Activated B cell treated with CpG ODN at 0.5 μM for 24 hours (primary cell): ENCODE measurements around the gene FAM120B. TPM values are rescaled to one million over a fixed set of nuclear protein-coding genes. Genes with fewer than 3 reads are reported as not detected.
"Not testable (repeated sequence)": the region's sequence is repeated elsewhere in the genome, so short reads cannot be mapped to it uniquely, and the experiment has no call there.

ENCODE experiments used
- ATAC-seq: fragments of 200-7000 bp; cut with Tn5 transposase; one replicate; pipeline ENCODE4 v1.10.0; 2021; ENCODE audit warnings: low read depth, mild to moderate bottlenecking, moderate library complexity
- CTCF ChIA-PET: fragments of 350-600 bp; sonication (Branson Sonifier 250); formaldehyde crosslinking; loops from one replicate; lab custom pipeline; 2021; ENCODE audit warnings: antibody characterized with exemption; lab: Charles Lee
- POLR2A ChIA-PET: fragments of 350-600 bp; sonication (Branson Sonifier 250); formaldehyde crosslinking; loops from one replicate; lab custom pipeline; 2021; ENCODE audit warnings: antibody characterized with exemption; lab: Charles Lee
- DNase-seq: peaks from one replicate; pipeline ENCODE4 v3.0.0; 2022
- H3K27ac Mint-ChIP-seq: one replicate; pipeline ENCODE4 v1.8.0; 2020; ENCODE audit warnings: mixed read lengths
- H3K27me3 Mint-ChIP-seq: one replicate; pipeline ENCODE4 v1.8.0; 2021; ENCODE audit warnings: mixed read lengths
- H3K36me3 Mint-ChIP-seq: one replicate; pipeline ENCODE4 v1.8.0; 2021; ENCODE audit warnings: low read depth, mixed read lengths
- H3K4me1 Mint-ChIP-seq: one replicate; pipeline ENCODE4 v1.8.0; 2021; ENCODE audit warnings: mixed read lengths
- H3K4me3 Mint-ChIP-seq: one replicate; pipeline ENCODE4 v1.8.0; 2020; ENCODE audit warnings: mild to moderate bottlenecking, mixed read lengths
- H3K9me3 Mint-ChIP-seq: one replicate; pipeline ENCODE4 v1.8.0; 2020; ENCODE audit warnings: mixed read lengths
- intact Hi-C: fragments of 100-400 bp; cut with micrococcal nuclease; formaldehyde crosslinking; loops from one replicate; pipeline ENCODE4 v1.15.1; 2024
- total RNA-seq: library from RNA; stranded (reverse); gene quantifications from 2 replicates; pipeline ENCODE4 v1.2.3, GENCODE V29; 2022
- TF ChIP-seq, protein P1 (sequence below): fragments of 200-600 bp; IDR thresholded peaks from one replicate; pipeline ENCODE4 v1.8.0; 2022; ENCODE audit warnings: antibody characterized with exemption, mild to moderate bottlenecking

FAM120B gene
- total RNA-seq, 1 donor from 2014 or later = 35.1 TPM

DNA sequence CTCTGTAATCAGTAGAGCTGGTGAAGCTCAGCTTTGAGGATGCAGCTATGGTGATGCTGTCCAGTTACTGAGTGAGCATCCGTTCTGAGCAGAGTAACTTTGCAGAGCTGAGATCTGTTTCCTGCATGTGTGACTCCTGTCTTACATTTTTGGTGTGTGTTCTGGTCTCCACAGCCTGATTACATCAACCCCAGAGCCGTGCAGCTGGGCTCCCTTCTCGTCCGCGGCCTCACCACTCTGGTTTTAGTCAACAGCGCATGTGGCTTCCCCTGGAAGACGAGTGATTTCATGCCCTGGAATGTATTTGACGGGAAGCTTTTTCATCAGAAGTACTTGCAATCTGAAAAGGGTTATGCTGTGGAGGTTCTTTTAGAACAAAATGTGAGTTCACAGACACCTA, 81.6 kb downstream of the FAM120B start:
- no peak for ATAC-seq
- H3K36me3 Mint-ChIP-seq = peaks cover 63% of the 10 kb centered on the region
- no peak overlapping the region for H3K27ac Mint-ChIP-seq
- intact Hi-C loops = no loop called here
- TF ChIP-seq, protein P1, sequence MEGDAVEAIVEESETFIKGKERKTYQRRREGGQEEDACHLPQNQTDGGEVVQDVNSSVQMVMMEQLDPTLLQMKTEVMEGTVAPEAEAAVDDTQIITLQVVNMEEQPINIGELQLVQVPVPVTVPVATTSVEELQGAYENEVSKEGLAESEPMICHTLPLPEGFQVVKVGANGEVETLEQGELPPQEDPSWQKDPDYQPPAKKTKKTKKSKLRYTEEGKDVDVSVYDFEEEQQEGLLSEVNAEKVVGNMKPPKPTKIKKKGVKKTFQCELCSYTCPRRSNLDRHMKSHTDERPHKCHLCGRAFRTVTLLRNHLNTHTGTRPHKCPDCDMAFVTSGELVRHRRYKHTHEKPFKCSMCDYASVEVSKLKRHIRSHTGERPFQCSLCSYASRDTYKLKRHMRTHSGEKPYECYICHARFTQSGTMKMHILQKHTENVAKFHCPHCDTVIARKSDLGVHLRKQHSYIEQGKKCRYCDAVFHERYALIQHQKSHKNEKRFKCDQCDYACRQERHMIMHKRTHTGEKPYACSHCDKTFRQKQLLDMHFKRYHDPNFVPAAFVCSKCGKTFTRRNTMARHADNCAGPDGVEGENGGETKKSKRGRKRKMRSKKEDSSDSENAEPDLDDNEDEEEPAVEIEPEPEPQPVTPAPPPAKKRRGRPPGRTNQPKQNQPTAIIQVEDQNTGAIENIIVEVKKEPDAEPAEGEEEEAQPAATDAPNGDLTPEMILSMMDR = no peak
- ChIA-PET CTCF (no interaction called here), POLR2A (no interaction called here)
- H3K4me1 Mint-ChIP-seq = no peaks in the 10 kb centered on the region
- no peak overlapping the region for H3K4me3 Mint-ChIP-seq
- H3K9me3 Mint-ChIP-seq = no peaks in the 10 kb centered on the region
- no peak for DNase-seq
- no peaks in the 10 kb centered on the region for H3K27me3 Mint-ChIP-seq

DNA sequence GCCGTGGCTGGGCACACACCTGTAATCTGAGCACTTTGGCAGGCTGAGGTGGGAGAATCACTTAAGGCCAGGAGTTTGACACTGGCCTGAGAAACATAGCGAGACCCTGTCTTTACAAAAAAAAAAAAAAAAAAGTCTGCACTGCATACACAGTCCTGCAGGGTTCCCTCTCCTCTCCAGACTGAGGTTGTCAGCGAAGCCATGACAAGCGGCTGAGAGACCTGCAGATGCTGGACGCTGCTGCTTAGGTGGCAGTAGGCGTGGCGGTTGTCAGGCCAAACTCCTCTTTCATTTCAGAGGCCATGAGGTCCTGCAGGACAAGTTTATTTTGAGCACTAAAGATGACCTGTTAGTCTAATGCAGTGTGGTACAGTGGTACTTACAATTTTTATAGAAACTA, 86.5 kb downstream of the FAM120B start:
- H3K4me1 Mint-ChIP-seq = no peaks in the 10 kb centered on the region
- no peak overlapping the region for H3K27ac Mint-ChIP-seq
- DNase-seq (no peak), ATAC-seq (no peak)
- intact Hi-C loops = no loop called here
- ChIA-PET POLR2A (no interaction called here), CTCF (no interaction called here)
- TF ChIP-seq, protein P1 = no peak
- peaks cover 87% of the 10 kb centered on the region for H3K36me3 Mint-ChIP-seq
- no peak overlapping the region for H3K4me3 Mint-ChIP-seq
- H3K9me3 Mint-ChIP-seq = no peaks in the 10 kb centered on the region
- H3K27me3 Mint-ChIP-seq = no peaks in the 10 kb centered on the region

DNA sequence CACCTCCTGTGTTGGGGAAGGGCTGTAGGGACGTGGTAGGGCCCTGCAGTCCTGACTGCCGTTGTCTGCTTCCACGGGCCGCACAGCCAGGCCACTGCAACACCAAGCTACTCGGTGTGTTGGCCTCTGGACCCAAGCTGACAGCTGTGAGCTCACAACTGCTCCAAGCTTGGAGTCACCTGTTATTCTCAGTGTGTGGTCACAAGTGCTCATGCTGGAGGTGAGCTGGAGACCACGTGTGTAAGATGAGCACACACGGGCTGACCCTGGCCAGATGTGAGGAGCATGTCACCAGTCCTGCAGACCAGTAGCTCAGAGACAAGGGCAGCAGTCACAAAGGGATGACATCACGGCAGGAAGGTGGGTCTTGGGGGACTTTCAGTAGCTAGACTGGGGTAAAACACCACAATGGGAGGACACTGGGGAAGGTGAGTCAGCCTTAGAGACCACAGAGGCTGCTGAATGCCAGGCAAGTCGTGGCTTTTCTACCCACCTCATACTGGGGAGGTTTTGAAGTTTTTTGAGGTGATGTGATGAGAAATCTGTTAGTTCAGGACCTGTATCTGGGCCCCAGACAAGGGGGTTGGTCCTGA, 87.3 kb downstream of the FAM120B start:
- Mint-ChIP-seq H3K27me3 (no peaks in the 10 kb centered on the region), H3K4me1 (no peaks in the 10 kb centered on the region), H3K27ac (no peak overlapping the region), H3K36me3 (peaks cover 83% of the 10 kb centered on the region), H3K9me3 (no peaks in the 10 kb centered on the region), H3K4me3 (no peak overlapping the region)
- no peak for ATAC-seq
- ChIA-PET POLR2A (no interaction called here), CTCF (no interaction called here)
- intact Hi-C loops = no loop called here
- TF ChIP-seq, protein P1 = no peak
- DNase-seq = no peak

- no peak for ATAC-seq
- DNase-seq = no peak
- Mint-ChIP-seq H3K27me3 (no peaks in the 10 kb centered on the region), H3K4me3 (no peak overlapping the region), H3K27ac (no peak overlapping the region), H3K36me3 (peaks cover 73% of the 10 kb centered on the region), H3K9me3 (no peaks in the 10 kb centered on the region), H3K4me1 (no peaks in the 10 kb centered on the region)
- CTCF ChIA-PET = no interaction called here
- intact Hi-C loops = no loop called here
- POLR2A ChIA-PET = no interaction called here
- TF ChIP-seq, protein P1 = no peak
These were observed 88.4 kb downstream of the FAM120B start for GRCh38 chr6:170394980-170395379.

DNA sequence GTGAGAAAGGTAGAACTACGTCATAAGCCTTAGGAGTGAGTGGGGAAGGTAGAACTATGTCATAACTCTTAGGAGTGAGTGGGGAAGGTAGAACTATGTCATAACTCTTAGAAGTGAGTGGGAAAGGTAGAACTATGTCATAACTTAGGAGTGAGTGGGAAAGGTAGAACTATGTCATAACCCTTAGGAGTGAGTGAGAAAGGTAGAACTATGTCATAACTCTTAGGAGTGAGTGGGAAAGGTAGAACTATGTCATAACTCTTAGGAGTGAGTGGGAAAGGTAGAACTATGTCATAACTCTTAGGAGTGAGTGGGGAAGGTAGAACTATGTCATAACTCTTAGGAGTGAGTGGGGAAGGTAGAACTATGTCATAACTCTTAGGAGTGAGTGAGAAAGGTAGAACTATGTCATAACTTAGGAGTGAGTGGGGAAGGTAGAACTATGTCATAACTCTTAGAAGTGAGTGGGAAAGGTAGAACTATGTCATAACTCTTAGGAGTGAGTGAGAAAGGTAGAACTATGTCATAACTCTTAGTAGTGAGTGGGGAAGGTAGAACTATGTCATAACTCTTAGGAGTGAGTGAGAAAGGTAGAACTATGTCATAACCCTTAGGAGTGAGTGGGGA, 92.3 kb downstream of the FAM120B start:
- H3K36me3 Mint-ChIP-seq = peaks cover 78% of the 10 kb centered on the region
- intact Hi-C loops, H3K4me3 Mint-ChIP-seq, H3K9me3 Mint-ChIP-seq, H3K27me3 Mint-ChIP-seq, ATAC-seq, DNase-seq, H3K27ac Mint-ChIP-seq, H3K4me1 Mint-ChIP-seq, CTCF ChIA-PET, POLR2A ChIA-PET: not testable (repeated sequence)

DNA sequence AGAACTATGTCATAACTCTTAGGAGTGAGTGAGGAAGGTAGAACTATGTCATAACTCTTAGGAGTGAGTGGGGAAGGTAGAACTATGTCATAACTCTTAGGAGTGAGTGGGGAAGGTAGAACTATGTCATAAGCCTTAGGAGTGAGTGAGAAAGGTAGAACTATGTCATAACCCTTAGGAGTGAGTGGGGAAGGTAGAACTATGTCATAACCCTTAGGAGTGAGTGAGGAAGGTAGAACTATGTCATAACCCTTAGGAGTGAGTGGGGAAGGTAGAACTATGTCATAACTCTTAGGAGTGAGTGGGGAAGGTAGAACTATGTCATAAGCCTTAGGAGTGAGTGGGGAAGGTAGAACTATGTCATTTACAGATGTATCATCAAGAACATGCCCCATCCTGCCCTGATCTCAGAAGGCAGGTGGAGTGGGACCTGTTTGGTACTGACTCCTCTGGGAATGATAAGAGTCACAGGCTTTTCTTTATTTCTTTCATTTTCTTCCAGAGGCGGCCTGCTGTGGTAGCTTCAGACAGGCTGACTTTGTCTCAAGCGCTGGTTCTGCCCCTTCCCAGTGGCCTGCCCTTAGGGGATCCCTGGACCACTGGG, 93.5 kb downstream of the FAM120B start:
- POLR2A ChIA-PET, CTCF ChIA-PET, H3K27ac Mint-ChIP-seq: not testable (repeated sequence)

More for the DNA sequence above, 93.5 kb downstream of the FAM120B start:
- H3K36me3 Mint-ChIP-seq = peaks cover 82% of the 10 kb centered on the region
- H3K27me3 Mint-ChIP-seq, H3K9me3 Mint-ChIP-seq, DNase-seq, H3K4me3 Mint-ChIP-seq, intact Hi-C loops, H3K4me1 Mint-ChIP-seq, ATAC-seq: not testable (repeated sequence)
